ENCODE results near the gene ZCRB1. TPM values are rescaled to one million over a fixed set of nuclear protein-coding genes. Genes with fewer than 3 reads are reported as not detected.

The ZCRB1 gene
- total RNA-seq, 1 donor from 2014 or later, result 65.7 TPM

- TF ChIP-seq, protein P1, sequence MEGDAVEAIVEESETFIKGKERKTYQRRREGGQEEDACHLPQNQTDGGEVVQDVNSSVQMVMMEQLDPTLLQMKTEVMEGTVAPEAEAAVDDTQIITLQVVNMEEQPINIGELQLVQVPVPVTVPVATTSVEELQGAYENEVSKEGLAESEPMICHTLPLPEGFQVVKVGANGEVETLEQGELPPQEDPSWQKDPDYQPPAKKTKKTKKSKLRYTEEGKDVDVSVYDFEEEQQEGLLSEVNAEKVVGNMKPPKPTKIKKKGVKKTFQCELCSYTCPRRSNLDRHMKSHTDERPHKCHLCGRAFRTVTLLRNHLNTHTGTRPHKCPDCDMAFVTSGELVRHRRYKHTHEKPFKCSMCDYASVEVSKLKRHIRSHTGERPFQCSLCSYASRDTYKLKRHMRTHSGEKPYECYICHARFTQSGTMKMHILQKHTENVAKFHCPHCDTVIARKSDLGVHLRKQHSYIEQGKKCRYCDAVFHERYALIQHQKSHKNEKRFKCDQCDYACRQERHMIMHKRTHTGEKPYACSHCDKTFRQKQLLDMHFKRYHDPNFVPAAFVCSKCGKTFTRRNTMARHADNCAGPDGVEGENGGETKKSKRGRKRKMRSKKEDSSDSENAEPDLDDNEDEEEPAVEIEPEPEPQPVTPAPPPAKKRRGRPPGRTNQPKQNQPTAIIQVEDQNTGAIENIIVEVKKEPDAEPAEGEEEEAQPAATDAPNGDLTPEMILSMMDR (IDR thresholded peaks at IDR 0.05), result no peak
- H3K9me3 Mint-ChIP-seq (ENCODE audit: unreplicated experiment), result no peaks in the 10 kb centered on the region
- no peak for DNase-seq (ENCODE audit: extremely low spot score, unreplicated experiment)
- H3K27ac Mint-ChIP-seq (ENCODE audit: unreplicated experiment), result no peak overlapping the region
- H3K4me3 Mint-ChIP-seq (ENCODE audit: unreplicated experiment), result no peak overlapping the region
- H3K27me3 Mint-ChIP-seq (ENCODE audit: unreplicated experiment), result peaks cover 21% of the 10 kb centered on the region
- no peaks in the 10 kb centered on the region for H3K36me3 Mint-ChIP-seq (ENCODE audit: unreplicated experiment)
- peaks cover 4% of the 10 kb centered on the region for H3K4me1 Mint-ChIP-seq (ENCODE audit: unreplicated experiment)
These were observed 44.6 kb downstream of the ZCRB1 start for GRCh38 chr12:42281278-42281677.

- no peak for DNase-seq (ENCODE audit: extremely low spot score, unreplicated experiment)
- no peaks in the 10 kb centered on the region for H3K4me1 Mint-ChIP-seq (ENCODE audit: unreplicated experiment)
- H3K9me3 Mint-ChIP-seq (ENCODE audit: unreplicated experiment), result no peaks in the 10 kb centered on the region
- H3K27ac Mint-ChIP-seq (ENCODE audit: unreplicated experiment), result no peak overlapping the region
- TF ChIP-seq, protein P1 (IDR thresholded peaks at IDR 0.05), result no peak
- H3K27me3 Mint-ChIP-seq (ENCODE audit: unreplicated experiment), result peaks cover 19% of the 10 kb centered on the region
- no peak overlapping the region for H3K4me3 Mint-ChIP-seq (ENCODE audit: unreplicated experiment)
- H3K36me3 Mint-ChIP-seq (ENCODE audit: unreplicated experiment), result no peaks in the 10 kb centered on the region
These were observed 47.8 kb downstream of the ZCRB1 start for GRCh38 chr12:42278128-42278510.

- Mint-ChIP-seq H3K36me3 (ENCODE audit: unreplicated experiment) (no peaks in the 10 kb centered on the region), H3K4me3 (ENCODE audit: unreplicated experiment) (no peak overlapping the region), H3K9me3 (ENCODE audit: unreplicated experiment) (peaks cover 5% of the 10 kb centered on the region), H3K27me3 (ENCODE audit: unreplicated experiment) (peaks cover 17% of the 10 kb centered on the region), H3K4me1 (ENCODE audit: unreplicated experiment) (no peaks in the 10 kb centered on the region), H3K27ac (ENCODE audit: unreplicated experiment) (no peak overlapping the region)
- DNase-seq (ENCODE audit: extremely low spot score, unreplicated experiment), result no peak
- TF ChIP-seq, protein P1 (IDR thresholded peaks at IDR 0.05), result no peak
These were observed 48.3 kb downstream of the ZCRB1 start for GRCh38 chr12:42277396-42278127.

- Mint-ChIP-seq H3K27me3 (ENCODE audit: unreplicated experiment) (peaks cover 16% of the 10 kb centered on the region), H3K36me3 (ENCODE audit: unreplicated experiment) (no peaks in the 10 kb centered on the region), H3K27ac (ENCODE audit: unreplicated experiment) (no peak overlapping the region), H3K9me3 (ENCODE audit: unreplicated experiment) (peaks cover 6% of the 10 kb centered on the region), H3K4me3 (ENCODE audit: unreplicated experiment) (no peak overlapping the region), H3K4me1 (ENCODE audit: unreplicated experiment) (no peaks in the 10 kb centered on the region)
- TF ChIP-seq, protein P1 (IDR thresholded peaks at IDR 0.05), result no peak
- no peak for DNase-seq (ENCODE audit: extremely low spot score, unreplicated experiment)
These were observed 50.4 kb downstream of the ZCRB1 start for GRCh38 chr12:42275499-42275898.

DNA sequence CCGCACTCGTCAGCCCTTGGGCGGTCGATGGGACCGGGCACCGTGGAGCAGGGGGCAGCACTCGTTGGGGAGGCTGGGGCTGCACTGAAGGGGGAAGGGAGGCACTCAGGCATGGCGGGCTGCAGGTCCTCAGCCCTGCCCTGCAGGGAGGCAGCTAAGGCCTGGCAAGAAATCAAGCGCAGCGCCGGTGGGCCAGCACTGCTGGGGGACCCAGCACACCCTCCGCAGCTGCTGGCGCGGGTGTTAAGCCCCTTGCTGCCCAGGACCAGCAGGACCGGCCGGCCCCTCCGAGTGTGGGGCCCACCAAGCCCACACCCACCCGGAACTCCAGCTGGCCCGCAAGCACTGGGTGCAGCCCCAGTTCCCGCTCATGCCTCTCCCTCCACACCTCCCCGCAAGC is 52.2 kb downstream of the ZCRB1 start:
- Mint-ChIP-seq H3K4me3 (ENCODE audit: unreplicated experiment) (no peak overlapping the region), H3K27ac (ENCODE audit: unreplicated experiment) (no peak overlapping the region), H3K36me3 (ENCODE audit: unreplicated experiment) (no peaks in the 10 kb centered on the region), H3K4me1 (ENCODE audit: unreplicated experiment) (no peaks in the 10 kb centered on the region), H3K27me3 (ENCODE audit: unreplicated experiment) (peaks cover 19% of the 10 kb centered on the region), H3K9me3 (ENCODE audit: unreplicated experiment) (peaks cover 6% of the 10 kb centered on the region)
- DNase-seq (ENCODE audit: extremely low spot score, unreplicated experiment), result no peak
- TF ChIP-seq, protein P1 (IDR thresholded peaks at IDR 0.05), result no peak

All from osteocyte (in vitro differentiated cells).